HG03159 (cell line): ENCODE data around the gene TTC9.
A peak's percentile ranks its signal among the peaks of the same experiment; 100 is the strongest.

Source experiments
- ATAC-seq: cut with Tn5 transposase; IDR thresholded peaks from one replicate; pipeline ENCODE4 v1.9.1; 2021; ENCODE audit warnings: mild to moderate bottlenecking, moderate library complexity; ENCODE audit not compliant: unreplicated experiment

The TTC9 gene

GRCh38 chr14:70643967-70644366, 2.3 kb downstream of the TTC9 start:
- ATAC-seq: no peak

- ATAC-seq: no peak
Measured at GRCh38 chr14:70645892-70646291, 4.2 kb downstream of the TTC9 start.

GRCh38 chr14:70646705-70647104, 5.0 kb downstream of the TTC9 start:
- ATAC-seq: no peak

GRCh38 chr14:70648346-70648745, 6.6 kb downstream of the TTC9 start:
- no peak for ATAC-seq

GRCh38 chr14:70649803-70650202, 8.1 kb downstream of the TTC9 start:
- ATAC-seq: no peak

GRCh38 chr14:70651522-70651921, 9.8 kb downstream of the TTC9 start:
- no peak for ATAC-seq

- ATAC-seq: no peak
Measured at GRCh38 chr14:70652871-70653270, 11.2 kb downstream of the TTC9 start.

- no peak for ATAC-seq
Measured at GRCh38 chr14:70653662-70654061, 11.9 kb downstream of the TTC9 start.

GRCh38 chr14:70654632-70655031, 12.9 kb downstream of the TTC9 start:
- no peak for ATAC-seq

GRCh38 chr14:70655110-70655826, 13.6 kb downstream of the TTC9 start:
- ATAC-seq: peak; percentile 79

GRCh38 chr14:70658899-70659298, 17.2 kb downstream of the TTC9 start:
- ATAC-seq: no peak

GRCh38 chr14:70660967-70661893, 19.5 kb downstream of the TTC9 start:
- ATAC-seq: no peak

- ATAC-seq: no peak
Measured at GRCh38 chr14:70662080-70662479, 20.4 kb downstream of the TTC9 start.

GRCh38 chr14:70662816-70663215, 21.1 kb downstream of the TTC9 start:
- no peak for ATAC-seq

- no peak for ATAC-seq
Measured at GRCh38 chr14:70663707-70664179, 22.0 kb downstream of the TTC9 start.

GRCh38 chr14:70664698-70665447, 23.2 kb downstream of the TTC9 start:
- ATAC-seq: peak; percentile 14

- peak; percentile 46 for ATAC-seq
Measured at GRCh38 chr14:70665448-70666360, 24.0 kb downstream of the TTC9 start.

GRCh38 chr14:70666361-70666686, 24.6 kb downstream of the TTC9 start:
- no peak for ATAC-seq

- ATAC-seq: no peak
Measured at GRCh38 chr14:70670992-70671651, 29.4 kb downstream of the TTC9 start.
